SU-DHL-6 (cell line): ENCODE results near the gene ALK.

Experiments used
- H2AFZ ChIP-seq: fragments of 200-600 bp; sonication (generic); 2 replicates; pipeline ENCODE4 v1.6.1; 2014; ENCODE audit warnings: low read depth, mild to moderate bottlenecking, moderate library complexity, mixed read lengths, antibody characterized with exemption, low read length; ENCODE audit not compliant: severe bottlenecking
- H3F3A ChIP-seq: fragments of 200-600 bp; shearing (Covaris generic); 2 replicates; pipeline ENCODE4 v1.6.0; 2016; ENCODE audit warnings: antibody characterized with exemption, mild to moderate bottlenecking; ENCODE audit not compliant: insufficient read depth
- H3K27ac ChIP-seq: fragments of 200-600 bp; sonication (generic); 2 replicates; pipeline ENCODE4 v1.5.1; 2016; ENCODE audit warnings: low read depth, mild to moderate bottlenecking, low read length, moderate library complexity, mixed read lengths
- H3K27me3 ChIP-seq: fragments of 200-600 bp; sonication (generic), shearing (Covaris generic); 2 replicates; pipeline ENCODE4 v1.6.0; 2014; ENCODE audit warnings: mild to moderate bottlenecking, low read length
- H3K36me3 ChIP-seq: fragments of 200-600 bp; sonication (generic); 2 replicates; pipeline ENCODE4 v1.6.1; 2014; ENCODE audit warnings: mild to moderate bottlenecking, low read length, mixed read lengths
- H3K4me2 ChIP-seq: fragments of 300-600, 200-600 bp; shearing (Covaris generic), sonication (generic); 2 replicates; pipeline ENCODE4 v1.6.0; 2014; ENCODE audit warnings: low read length, low read depth, mild to moderate bottlenecking; ENCODE audit not compliant: poor library complexity, severe bottlenecking
- H3K4me3 ChIP-seq: fragments of 200-600 bp; sonication (generic); 2 replicates; pipeline ENCODE4 v1.5.1; 2014; ENCODE audit warnings: antibody characterized with exemption, low read length, mild to moderate bottlenecking, mixed read lengths; ENCODE audit not compliant: insufficient read depth, poor library complexity, severe bottlenecking
- H3K79me2 ChIP-seq: fragments of 200-600 bp; sonication (generic); 2 replicates; pipeline ENCODE4 v1.6.1; 2014; ENCODE audit warnings: mild to moderate bottlenecking, low read length, moderate library complexity; ENCODE audit not compliant: insufficient read depth
- H3K9ac ChIP-seq: fragments of 200-600 bp; sonication (generic); 2 replicates; pipeline ENCODE4 v1.7.0; 2014; ENCODE audit warnings: mild to moderate bottlenecking, low read length
- H3K9me2 ChIP-seq: fragments of 200-600 bp; sonication (generic); replicated peaks from 2 replicates; pipeline ENCODE4 v1.6.1; 2014; ENCODE audit warnings: low read length; ENCODE audit not compliant: insufficient read depth
- H3K9me3 ChIP-seq: fragments of 200-600 bp; sonication (generic); 2 replicates; pipeline ENCODE4 v1.6.1; 2014; ENCODE audit warnings: low read length, mixed read lengths; ENCODE audit not compliant: insufficient read depth
- H4K20me1 ChIP-seq: fragments of 200-600 bp; sonication (generic); 2 replicates; pipeline ENCODE4 v1.6.1; 2014; ENCODE audit warnings: low read depth, mild to moderate bottlenecking, antibody characterized with exemption, low read length, moderate library complexity, mixed read lengths
- CTCF ChIP-seq: fragments of 200-600 bp; sonication (generic); IDR thresholded peaks from one replicate; pipeline ENCODE4 v1.5.1; 2017; ENCODE audit warnings: antibody characterized with exemption, mild to moderate bottlenecking, low read length, moderate library complexity; ENCODE audit not compliant: insufficient read depth, poor library complexity, severe bottlenecking
- EZH2phosphoT487 ChIP-seq: fragments of 200-600 bp; sonication (generic), shearing (Covaris generic); conservative IDR thresholded peaks from 2 replicates; pipeline ENCODE4 v1.6.1; 2018; ENCODE audit warnings: mild to moderate bottlenecking, antibody characterized with exemption, low read length, moderate library complexity, mixed read lengths

The ALK gene

GRCh38 chr2:29616569-29616968 is 304.8 kb downstream of the ALK start:
- Histone ChIP-seq H3K36me3 (no peaks in the 10 kb centered on the region), H4K20me1 (no peaks in the 10 kb centered on the region), H3F3A (no peaks in the 10 kb centered on the region), H3K9ac (no peak overlapping the region), H3K4me2 (no peak overlapping the region), H3K9me3 (no peaks in the 10 kb centered on the region), H3K9me2 (no peaks in the 10 kb centered on the region), H3K79me2 (no peaks in the 10 kb centered on the region), H3K27me3 (no peaks in the 10 kb centered on the region), H3K27ac (no peak overlapping the region), H2AFZ (no peak overlapping the region), H3K4me3 (no peak overlapping the region)
- TF ChIP-seq CTCF (no peak), EZH2phosphoT487 (no peak)

GRCh38 chr2:29615841-29616240 is 305.5 kb downstream of the ALK start:
- no peak for TF ChIP-seq EZH2phosphoT487
- no peak for TF ChIP-seq CTCF
- Histone ChIP-seq H3K9me3 (no peaks in the 10 kb centered on the region), H3K9me2 (no peaks in the 10 kb centered on the region), H3K79me2 (no peaks in the 10 kb centered on the region), H3K4me2 (no peak overlapping the region), H3K27me3 (no peaks in the 10 kb centered on the region), H2AFZ (no peak overlapping the region), H3K4me3 (no peak overlapping the region), H3K36me3 (no peaks in the 10 kb centered on the region), H4K20me1 (no peaks in the 10 kb centered on the region), H3K27ac (no peak overlapping the region), H3F3A (no peaks in the 10 kb centered on the region), H3K9ac (no peak overlapping the region)

- no peaks in the 10 kb centered on the region for H3K9me2 ChIP-seq
- no peaks in the 10 kb centered on the region for H3K79me2 ChIP-seq
- H3F3A ChIP-seq = no peaks in the 10 kb centered on the region
- no peak overlapping the region for H3K4me2 ChIP-seq
- H3K9ac ChIP-seq = no peak overlapping the region
- H3K27ac ChIP-seq = no peak overlapping the region
- no peaks in the 10 kb centered on the region for H3K9me3 ChIP-seq
- TF ChIP-seq EZH2phosphoT487 (no peak), CTCF (no peak)
- no peaks in the 10 kb centered on the region for H3K27me3 ChIP-seq
- H3K4me3 ChIP-seq = no peak overlapping the region
- no peaks in the 10 kb centered on the region for H3K36me3 ChIP-seq
- no peak overlapping the region for H2AFZ ChIP-seq
- H4K20me1 ChIP-seq = no peaks in the 10 kb centered on the region
These were observed 306.2 kb downstream of the ALK start for GRCh38 chr2:29615183-29615582.
